Nephron progenitor cell (in vitro differentiated cells): ENCODE data around the gene ACAD9.

Experiments used
- DNase-seq: peaks from one replicate; pipeline ENCODE4 v3.0.0; 2021
- H3K27ac Mint-ChIP-seq: 2 replicates; pipeline ENCODE4 v1.8.0; 2021; ENCODE audit warnings: mild to moderate bottlenecking, moderate library complexity, mixed read lengths
- H3K27me3 Mint-ChIP-seq: 2 replicates; pipeline ENCODE4 v1.8.0; 2021; ENCODE audit warnings: mild to moderate bottlenecking, low read depth, mixed read lengths; ENCODE audit not compliant: poor library complexity
- H3K36me3 Mint-ChIP-seq: 2 replicates; pipeline ENCODE4 v1.8.0; 2021; ENCODE audit warnings: low read depth, mixed read lengths
- H3K4me1 Mint-ChIP-seq: 2 replicates; pipeline ENCODE4 v1.8.0; 2021; ENCODE audit warnings: mixed read lengths
- H3K4me3 Mint-ChIP-seq: 2 replicates; pipeline ENCODE4 v1.8.0; 2021; ENCODE audit warnings: mild to moderate bottlenecking, moderate library complexity, mixed read lengths
- H3K9me3 Mint-ChIP-seq: 2 replicates; pipeline ENCODE4 v1.8.0; 2021; ENCODE audit warnings: mild to moderate bottlenecking, moderate library complexity, mixed read lengths
- CTCF ChIP-seq: fragments of 200-600 bp; sonication (generic); IDR thresholded peaks from 2 replicates; pipeline ENCODE4 v1.5.0; 2021; ENCODE audit warnings: antibody characterized with exemption

ACAD9 gene

GRCh38 chr3:128902426-128902825 lies 23.0 kb downstream of the ACAD9 start:
- no peak for DNase-seq
- no peak overlapping the region for H3K4me3 Mint-ChIP-seq
- no peaks in the 10 kb centered on the region for H3K9me3 Mint-ChIP-seq
- peaks cover 61% of the 10 kb centered on the region for H3K36me3 Mint-ChIP-seq
- TF ChIP-seq CTCF: no peak
- peaks cover 3% of the 10 kb centered on the region for H3K27me3 Mint-ChIP-seq
- H3K27ac Mint-ChIP-seq: no peak overlapping the region
- no peaks in the 10 kb centered on the region for H3K4me1 Mint-ChIP-seq

DNA sequence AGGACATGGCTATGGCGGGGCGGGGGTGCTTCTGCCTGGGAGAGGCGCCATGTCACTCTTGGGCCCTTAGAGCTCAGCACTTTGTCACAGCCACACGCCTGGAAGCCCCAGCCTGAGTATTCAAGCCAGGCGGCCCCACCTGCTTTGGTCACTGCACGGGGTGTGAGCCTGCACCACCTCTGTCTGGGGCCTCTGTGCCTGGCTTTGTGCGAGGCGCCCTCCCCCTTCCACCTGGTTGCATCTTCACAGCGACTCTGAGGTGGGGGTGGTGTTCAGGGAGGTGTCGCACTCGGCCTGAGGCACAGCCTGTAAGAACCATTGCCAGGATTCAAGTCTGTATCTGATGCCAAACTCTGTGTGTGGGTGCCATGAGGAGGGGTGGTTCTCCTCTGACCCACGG lies 24.1 kb downstream of the ACAD9 start:
- H3K27ac Mint-ChIP-seq: no peak overlapping the region
- DNase-seq: no peak

DNA sequence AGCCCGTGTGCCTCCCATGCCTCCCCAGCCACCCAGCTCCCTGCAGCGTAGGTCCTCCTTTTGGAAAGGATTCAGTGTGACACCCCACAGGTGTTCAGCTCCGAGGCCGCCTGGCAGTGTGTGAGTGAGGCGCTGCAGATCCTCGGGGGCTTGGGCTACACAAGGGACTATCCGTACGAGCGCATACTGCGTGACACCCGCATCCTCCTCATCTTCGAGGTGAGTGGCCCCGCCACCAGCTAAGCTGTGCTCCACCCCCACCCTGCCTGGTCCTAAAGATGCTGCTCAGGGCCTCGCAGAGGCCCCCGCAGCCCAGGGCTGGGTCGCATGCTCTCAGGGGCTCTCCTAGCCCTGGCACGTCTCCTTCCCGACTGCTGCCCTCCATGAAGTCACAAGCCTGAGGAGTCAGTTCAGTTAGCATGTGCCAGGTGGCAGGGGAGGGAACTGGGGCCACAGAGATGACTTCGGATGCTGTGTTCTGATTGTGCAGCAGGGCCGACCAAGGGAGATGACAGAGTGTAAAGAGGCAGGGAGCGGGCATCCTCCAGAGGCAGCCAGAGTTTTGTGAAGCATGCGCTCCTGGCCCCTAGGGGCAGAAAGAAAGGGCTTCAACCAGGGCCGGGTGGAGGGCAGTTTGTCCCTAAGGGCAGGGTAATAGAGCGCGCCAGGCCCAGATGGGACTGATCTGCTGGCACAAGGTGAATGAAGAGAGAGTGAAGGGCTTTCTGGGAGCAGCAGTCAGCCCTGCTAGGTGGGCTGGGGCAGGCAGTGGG lies 26.8 kb downstream of the ACAD9 start:
- no peaks in the 10 kb centered on the region for H3K4me1 Mint-ChIP-seq
- H3K36me3 Mint-ChIP-seq: peaks cover 29% of the 10 kb centered on the region
- peaks cover 3% of the 10 kb centered on the region for H3K27me3 Mint-ChIP-seq
- H3K4me3 Mint-ChIP-seq: no peak overlapping the region
- H3K9me3 Mint-ChIP-seq: no peaks in the 10 kb centered on the region
- no peak for DNase-seq
- no peak for TF ChIP-seq CTCF
- H3K27ac Mint-ChIP-seq: no peak overlapping the region

More for the DNA sequence above, 24.1 kb downstream of the ACAD9 start:
- Mint-ChIP-seq H3K9me3 (no peaks in the 10 kb centered on the region), H3K36me3 (peaks cover 53% of the 10 kb centered on the region), H3K4me1 (no peaks in the 10 kb centered on the region), H3K4me3 (no peak overlapping the region), H3K27me3 (peaks cover 3% of the 10 kb centered on the region)
- no peak for TF ChIP-seq CTCF

GRCh38 chr3:128906804-128907525 lies 27.5 kb downstream of the ACAD9 start:
- peaks cover 29% of the 10 kb centered on the region for H3K36me3 Mint-ChIP-seq
- no peaks in the 10 kb centered on the region for H3K4me1 Mint-ChIP-seq
- no peaks in the 10 kb centered on the region for H3K9me3 Mint-ChIP-seq
- no peak overlapping the region for H3K4me3 Mint-ChIP-seq
- peaks cover 3% of the 10 kb centered on the region for H3K27me3 Mint-ChIP-seq
- H3K27ac Mint-ChIP-seq: no peak overlapping the region
- DNase-seq: no peak
- no peak for TF ChIP-seq CTCF

- TF ChIP-seq CTCF: no peak
- peaks cover 38% of the 10 kb centered on the region for H3K36me3 Mint-ChIP-seq
- no peaks in the 10 kb centered on the region for H3K4me1 Mint-ChIP-seq
These were observed 28.5 kb downstream of the ACAD9 start for GRCh38 chr3:128907706-128908445.

More at GRCh38 chr3:128907706-128908445, 28.5 kb downstream of the ACAD9 start:
- peaks cover 3% of the 10 kb centered on the region for H3K27me3 Mint-ChIP-seq
- H3K9me3 Mint-ChIP-seq: no peaks in the 10 kb centered on the region
- H3K27ac Mint-ChIP-seq: no peak overlapping the region
- H3K4me3 Mint-ChIP-seq: no peak overlapping the region
- no peak for DNase-seq
